HCT116 (cell line): ENCODE measurements around the gene HBE1. TPM values are rescaled to one million over a fixed set of nuclear protein-coding genes. Genes with fewer than 3 reads are reported as not detected.

ENCODE experiments used
- ATAC-seq: fragments of 200-7000 bp; cut with Tn5 transposase; 2 replicates; pipeline ENCODE4 v1.9.1; 2020; ENCODE audit warnings: mild to moderate bottlenecking, moderate library complexity
- BruUV-seq: library from RNA; stranded (reverse); fragments of 400-500 nt; replicated peaks from 2 replicates; lab custom pipeline; 2021; lab: Mats Ljungman, UMichigan
- CTCF ChIA-PET: fragments of 300-600 bp; sonication (Branson Sonifier 250); formaldehyde crosslinking; loops from one replicate; lab custom pipeline; 2021; ENCODE audit warnings: antibody characterized with exemption; lab: Charles Lee
- POLR2A ChIA-PET: fragments of 300-600, 350-600 bp; sonication (Branson Sonifier 250); formaldehyde crosslinking; loops from one replicate; lab custom pipeline; 2021; ENCODE audit warnings: antibody characterized with exemption; lab: Charles Lee
- RAD21 ChIA-PET, 2 experiments: fragments of 300-600 bp; sonication (Branson Sonifier 250); formaldehyde crosslinking; loops; one replicate each; lab custom pipeline; 2023; ENCODE audit warnings: low total read pairs in 2 of 2; ENCODE audit not compliant: uncharacterized antibody in 2 of 2, unreplicated experiment in 2 of 2, low non-redundant PET in 1 of 2; lab: Charles Lee
- DNase-seq: peaks from one replicate; pipeline ENCODE4 v3.0.0-alpha.2; 2010; ENCODE audit warnings: low read depth, low spot score
- H2AFZ ChIP-seq: fragments of 200-600 bp; shearing (Covaris generic), sonication (generic); 2 replicates; pipeline ENCODE4 v1.6.1; 2017; ENCODE audit warnings: low read depth, mixed run types, mixed read lengths, antibody characterized with exemption, low read length; ENCODE audit not compliant: poor library complexity, severe bottlenecking
- H3K27ac ChIP-seq: 2 replicates; pipeline ENCODE4 v1.5.1; 2012; ENCODE audit warnings: low read depth, low read length
- H3K27me3 ChIP-seq: fragments of 200-600 bp; sonication (generic); 2 replicates; pipeline ENCODE4 v1.6.1; 2016; ENCODE audit warnings: mixed run types, low read length, mixed read lengths; ENCODE audit not compliant: insufficient read depth
- H3K36me3 ChIP-seq, 2 experiments: fragments of 200-500 bp in 1 of 2; fragments of 200-600 bp in 1 of 2; sonication (Bioruptor generic) in 1 of 2; sonication (generic) in 1 of 2; 2 replicates each; pipeline versions ENCODE4 v1.5.1 to v1.6.1; 2014 to 2016; ENCODE audit warnings: low read length in 2 of 2, inconsistent platforms in 1 of 2, mixed read lengths in 1 of 2, mixed run types in 1 of 2; ENCODE audit not compliant: insufficient read depth in 2 of 2, control insufficient read depth in 1 of 2
- H3K4me1 ChIP-seq, 2 experiments: fragments of 200-600 bp in 1 of 2; sonication (generic) in 1 of 2; 2 replicates each; pipeline versions ENCODE4 v1.5.1 to v1.6.1; 2012 to 2017; ENCODE audit warnings: low read length in 2 of 2, inconsistent platforms in 1 of 2, mild to moderate bottlenecking in 1 of 2, mixed read lengths in 1 of 2, mixed run types in 1 of 2, moderate library complexity in 1 of 2; ENCODE audit not compliant: insufficient read depth in 2 of 2, control insufficient read depth in 1 of 2
- H3K4me2 ChIP-seq: fragments of 200-600 bp; sonication (generic); 2 replicates; pipeline ENCODE4 v1.6.1; 2017; ENCODE audit warnings: mixed run types, low read length, mixed read lengths
- H3K4me3 ChIP-seq, 2 experiments: fragments of 200-600 bp in 1 of 2; sonication (generic) in 1 of 2; replicated peaks in 1 of 2; 2 replicates each; pipeline ENCODE4 v1.5.1; 2011 to 2016; ENCODE audit warnings: low read length in 2 of 2, control low read depth in 1 of 2, low read depth in 1 of 2, mild to moderate bottlenecking in 1 of 2, mixed read lengths in 1 of 2, mixed run types in 1 of 2
- H3K79me2 ChIP-seq: fragments of 200-600 bp; sonication (generic); 2 replicates; pipeline ENCODE4 v1.6.1; 2017; ENCODE audit warnings: mild to moderate bottlenecking, mixed run types, low read length, moderate library complexity, mixed read lengths; ENCODE audit not compliant: insufficient read depth
- H3K9ac ChIP-seq: fragments of 200-600 bp; sonication (generic); 2 replicates; pipeline ENCODE4 v1.6.1; 2016; ENCODE audit warnings: low read length, mixed read lengths
- H3K9me2 ChIP-seq: fragments of 200-600 bp; sonication (generic), shearing (Covaris generic); 2 replicates; pipeline ENCODE4 v1.6.1; 2017; ENCODE audit warnings: mixed run types, mild to moderate bottlenecking, moderate library complexity; ENCODE audit not compliant: insufficient read depth
- H3K9me3 ChIP-seq, 2 experiments: fragments of 200-500 bp in 1 of 2; fragments of 200-600 bp in 1 of 2; sonication (Bioruptor generic) in 1 of 2; sonication (generic) in 1 of 2; 2 replicates each; pipeline ENCODE4 v1.6.1; 2014 to 2017; ENCODE audit warnings: low read length in 2 of 2, mixed read lengths in 2 of 2, inconsistent platforms in 1 of 2, low read depth in 1 of 2, mild to moderate bottlenecking in 1 of 2, mixed run types in 1 of 2, moderate library complexity in 1 of 2; ENCODE audit not compliant: control insufficient read depth in 1 of 2, insufficient read depth in 1 of 2
- H4K20me1 ChIP-seq: fragments of 200-600 bp; sonication (generic), shearing (Covaris generic); 2 replicates; pipeline ENCODE4 v1.6.1; 2017; ENCODE audit warnings: mixed run types, mild to moderate bottlenecking, moderate library complexity; ENCODE audit not compliant: insufficient read depth
- CBX3 ChIP-seq: IDR thresholded peaks from 2 replicates; pipeline ENCODE4 v1.6.1; 2012; ENCODE audit warnings: low read depth
- CEBPB ChIP-seq: IDR thresholded peaks from 2 replicates; pipeline ENCODE4 v1.6.1; 2012; ENCODE audit warnings: low read depth
- EGR1 ChIP-seq: IDR thresholded peaks from 2 replicates; pipeline ENCODE4 v1.6.1; 2012; ENCODE audit warnings: low read depth
- ELF1 ChIP-seq: IDR thresholded peaks from 2 replicates; pipeline ENCODE4 v1.6.1; 2012; ENCODE audit warnings: low read depth, borderline replicate concordance
- EZH2 ChIP-seq: fragments of 200-600 bp; sonication (generic); IDR thresholded peaks from 2 replicates; pipeline ENCODE4 v1.6.1; 2017; ENCODE audit warnings: antibody characterized with exemption, mixed run types
- EZH2phosphoT487 ChIP-seq: fragments of 200-600 bp; IDR thresholded peaks from 2 replicates; pipeline ENCODE4 v1.6.1; 2018; ENCODE audit warnings: antibody characterized with exemption, borderline replicate concordance
- FOSL1 ChIP-seq: IDR thresholded peaks from 2 replicates; pipeline ENCODE4 v1.6.1; 2012; ENCODE audit warnings: low read depth
- JUND ChIP-seq: IDR thresholded peaks from 2 replicates; pipeline ENCODE4 v1.6.1; 2012
- MAX ChIP-seq: IDR thresholded peaks from 2 replicates; pipeline ENCODE4 v1.6.1; 2012
- POLR2A ChIP-seq: IDR thresholded peaks from 2 replicates; pipeline ENCODE4 v1.7.0; 2011; ENCODE audit warnings: borderline replicate concordance; ENCODE audit not compliant: insufficient read depth, insufficient read length; ENCODE audit errors: extremely low read depth
- POLR2AphosphoS5 ChIP-seq: IDR thresholded peaks from 2 replicates; pipeline ENCODE4 v1.6.1; 2011; ENCODE audit warnings: mild to moderate bottlenecking, low read depth, low read length, moderate library complexity
- RAD21 ChIP-seq: IDR thresholded peaks from 2 replicates; pipeline ENCODE4 v1.6.1; 2012; ENCODE audit warnings: low read depth, mild to moderate bottlenecking
- REST ChIP-seq: IDR thresholded peaks from 2 replicates; pipeline ENCODE4 v1.6.1; 2012; ENCODE audit warnings: low read depth
- SP1 ChIP-seq: IDR thresholded peaks from 2 replicates; pipeline ENCODE4 v1.6.1; 2012; ENCODE audit warnings: low read depth
- SRF ChIP-seq: IDR thresholded peaks from 2 replicates; pipeline ENCODE4 v1.6.1; 2012; ENCODE audit warnings: low read depth
- TCF7L2 ChIP-seq: IDR thresholded peaks from 2 replicates; pipeline ENCODE4 v1.7.0; 2011; ENCODE audit warnings: borderline replicate concordance, inconsistent platforms; ENCODE audit not compliant: insufficient read depth, insufficient read length; ENCODE audit errors: extremely low read depth
- YY1 ChIP-seq: IDR thresholded peaks from 2 replicates; pipeline ENCODE4 v1.6.1; 2011; ENCODE audit warnings: low read length, low read depth, moderate library complexity, mild to moderate bottlenecking; ENCODE audit not compliant: insufficient replicate concordance; ENCODE audit errors: extremely low read depth
- ZBTB33 ChIP-seq: IDR thresholded peaks from 2 replicates; pipeline ENCODE4 v1.6.1; 2011; ENCODE audit warnings: mild to moderate bottlenecking, low read length, moderate library complexity; ENCODE audit not compliant: insufficient replicate concordance; ENCODE audit errors: extremely low read depth
- ZFX ChIP-seq: fragments of 450-650 bp; IDR thresholded peaks from 2 replicates; pipeline ENCODE4 v1.6.1; 2017
- ZNF274 ChIP-seq: fragments of 200-500 bp; sonication (Bioruptor generic); IDR thresholded peaks from 2 replicates; pipeline ENCODE4 v1.6.1; 2014; ENCODE audit warnings: mild to moderate bottlenecking, low read depth, low read length, inconsistent platforms
- intact Hi-C: fragments of 100-400 bp; cut with micrococcal nuclease; formaldehyde crosslinking; loops from 2 replicates; pipeline ENCODE4 v1.10.0; 2022
- total RNA-seq: library from RNA; stranded (reverse); gene quantifications from one replicate; pipeline ENCODE4 v1.2.1, GENCODE V29; 2021; ENCODE audit not compliant: unreplicated experiment

HBE1 gene
- total RNA-seq, 1 experiment from 2014 or later, result 212 TPM

GRCh38 chr11:5250543-5251204 is 19.1 kb downstream of the HBE1 start:
- Histone ChIP-seq H3K79me2 (no peaks in the 10 kb centered on the region), H3K9me3 (no peaks in the 10 kb centered on the region), H3K4me3 (no peak overlapping the region), H3K9me2 (no peaks in the 10 kb centered on the region), H3K36me3 (no peaks in the 10 kb centered on the region), H3K4me2 (no peak overlapping the region), H3K27me3 (peaks cover 36% of the 10 kb centered on the region), H3K27ac (no peak overlapping the region), H4K20me1 (no peaks in the 10 kb centered on the region), H3K9ac (no peak overlapping the region), H2AFZ (no peak overlapping the region), H3K4me1 (no peaks in the 10 kb centered on the region)
- intact Hi-C loops, result no loop called here
- TF ChIP-seq POLR2AphosphoS5, result no peak
- TF ChIP-seq SRF, result no peak
- no peak for TF ChIP-seq REST
- TF ChIP-seq FOSL1, result no peak
- TF ChIP-seq CBX3, result no peak
- no peak for TF ChIP-seq SP1
- no peak for TF ChIP-seq MAX
- no peak for TF ChIP-seq POLR2A
- no peak for TF ChIP-seq YY1
- no peak for TF ChIP-seq JUND
- TF ChIP-seq EGR1, result no peak
- no peak for TF ChIP-seq EZH2phosphoT487
- no peak for TF ChIP-seq ZNF274
- TF ChIP-seq CEBPB, result no peak
- no peak for TF ChIP-seq TCF7L2
- TF ChIP-seq ELF1, result no peak
- no peak for TF ChIP-seq ZBTB33
- TF ChIP-seq RAD21, result no peak
- no peak for TF ChIP-seq ZFX
- no peak for TF ChIP-seq EZH2
- POLR2A ChIA-PET, result no interaction called here
- ATAC-seq (no peak), DNase-seq (no peak)
- BruUV-seq, result TSS peak; percentile 12
- RAD21 ChIA-PET, result no interaction called here
- CTCF ChIA-PET, result no interaction called here
